ENCODE measurements around the gene RBBP7.

Gene RBBP7

DNA sequence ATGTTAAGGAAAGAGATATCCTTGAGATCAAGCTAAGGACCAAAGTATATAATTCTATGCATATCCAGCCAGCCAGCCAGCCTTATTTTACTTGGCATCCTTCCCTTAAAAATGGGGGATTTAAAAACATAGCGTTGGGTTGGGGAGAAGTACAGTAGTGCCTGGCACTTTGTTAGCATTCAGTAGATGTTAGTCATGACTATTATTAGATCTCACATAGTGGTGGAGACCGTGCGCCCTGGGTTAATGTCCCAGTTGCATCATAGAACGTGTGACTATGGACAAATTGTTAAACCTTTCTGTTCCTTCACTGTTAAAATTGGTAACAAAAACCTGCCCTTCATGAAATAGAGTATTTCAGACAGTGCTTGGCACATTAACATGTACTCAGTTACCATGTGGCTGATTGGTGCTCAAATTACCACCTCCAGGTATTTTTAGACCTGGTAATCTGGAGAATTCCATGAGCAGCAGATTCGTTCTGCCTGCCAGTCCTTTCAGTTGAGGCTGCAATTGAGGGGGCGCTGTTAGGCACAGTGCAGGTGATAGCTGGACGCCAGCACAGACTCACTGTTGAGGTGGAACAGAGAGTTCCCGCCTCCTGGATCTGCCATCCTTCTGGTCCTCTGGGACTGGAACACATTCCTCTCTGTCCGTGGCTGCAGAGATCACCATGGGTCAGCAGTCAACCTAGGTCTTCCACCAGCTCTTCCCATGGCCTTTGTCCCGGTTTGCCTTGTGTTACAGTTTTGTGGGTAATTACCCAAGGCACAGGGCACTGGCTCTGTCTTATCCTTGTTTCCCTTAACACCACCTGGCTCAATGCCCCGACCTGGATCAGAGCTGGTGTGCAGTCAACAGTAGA lies 31.7 kb downstream of the RBBP7 start:
- no peak for DNase-seq (ENCODE audit: low read depth)

DNA sequence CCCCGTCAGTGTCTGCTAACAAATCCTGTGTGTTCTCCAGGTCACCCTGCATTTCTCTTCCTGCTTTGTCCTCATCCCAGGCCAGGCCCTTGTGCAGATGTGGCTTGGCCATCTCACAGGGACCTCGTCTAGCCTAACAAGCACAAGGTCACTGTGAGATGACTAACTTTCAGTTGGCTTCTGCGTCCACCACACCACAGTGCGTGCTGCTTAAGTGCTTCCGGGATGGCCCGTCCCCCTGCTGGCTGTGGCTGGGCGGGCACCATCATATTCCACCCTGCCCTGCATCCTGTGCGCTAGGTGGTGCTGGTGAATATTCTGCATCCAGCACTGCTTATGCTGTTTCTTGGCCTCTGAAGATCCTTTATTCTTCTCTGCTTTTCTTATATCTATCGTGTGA lies 33.8 kb downstream of the RBBP7 start:
- DNase-seq (ENCODE audit: low read depth): peak; percentile 19
- TF ChIP-seq, protein P1, sequence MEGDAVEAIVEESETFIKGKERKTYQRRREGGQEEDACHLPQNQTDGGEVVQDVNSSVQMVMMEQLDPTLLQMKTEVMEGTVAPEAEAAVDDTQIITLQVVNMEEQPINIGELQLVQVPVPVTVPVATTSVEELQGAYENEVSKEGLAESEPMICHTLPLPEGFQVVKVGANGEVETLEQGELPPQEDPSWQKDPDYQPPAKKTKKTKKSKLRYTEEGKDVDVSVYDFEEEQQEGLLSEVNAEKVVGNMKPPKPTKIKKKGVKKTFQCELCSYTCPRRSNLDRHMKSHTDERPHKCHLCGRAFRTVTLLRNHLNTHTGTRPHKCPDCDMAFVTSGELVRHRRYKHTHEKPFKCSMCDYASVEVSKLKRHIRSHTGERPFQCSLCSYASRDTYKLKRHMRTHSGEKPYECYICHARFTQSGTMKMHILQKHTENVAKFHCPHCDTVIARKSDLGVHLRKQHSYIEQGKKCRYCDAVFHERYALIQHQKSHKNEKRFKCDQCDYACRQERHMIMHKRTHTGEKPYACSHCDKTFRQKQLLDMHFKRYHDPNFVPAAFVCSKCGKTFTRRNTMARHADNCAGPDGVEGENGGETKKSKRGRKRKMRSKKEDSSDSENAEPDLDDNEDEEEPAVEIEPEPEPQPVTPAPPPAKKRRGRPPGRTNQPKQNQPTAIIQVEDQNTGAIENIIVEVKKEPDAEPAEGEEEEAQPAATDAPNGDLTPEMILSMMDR (IDR thresholded peaks at IDR 0.05; ENCODE audit: low read depth, low read length): peak; percentile 19
- TF ChIP-seq, protein P2, sequence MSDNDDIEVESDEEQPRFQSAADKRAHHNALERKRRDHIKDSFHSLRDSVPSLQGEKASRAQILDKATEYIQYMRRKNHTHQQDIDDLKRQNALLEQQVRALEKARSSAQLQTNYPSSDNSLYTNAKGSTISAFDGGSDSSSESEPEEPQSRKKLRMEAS (IDR thresholded peaks at IDR 0.05; ENCODE audit: low read depth, low read length): no peak
- TF ChIP-seq POLR2A (IDR thresholded peaks at IDR 0.05; ENCODE audit: extremely low read depth, insufficient read length): no peak
- no peak overlapping the region for H3K4me3 ChIP-seq (ENCODE audit: low read depth, low read length)

More for the DNA sequence above, 31.7 kb downstream of the RBBP7 start:
- no peak for TF ChIP-seq MYC (IDR thresholded peaks at IDR 0.05; ENCODE audit: low read depth, low read length)
- TF ChIP-seq, protein P2 (IDR thresholded peaks at IDR 0.05; ENCODE audit: low read depth, low read length): no peak
- TF ChIP-seq, protein P1 (IDR thresholded peaks at IDR 0.05; ENCODE audit: low read depth, low read length): no peak
- TF ChIP-seq POLR2A (IDR thresholded peaks at IDR 0.05; ENCODE audit: extremely low read depth, insufficient read length): no peak
- no peak overlapping the region for H3K4me3 ChIP-seq (ENCODE audit: low read depth, low read length)

DNA sequence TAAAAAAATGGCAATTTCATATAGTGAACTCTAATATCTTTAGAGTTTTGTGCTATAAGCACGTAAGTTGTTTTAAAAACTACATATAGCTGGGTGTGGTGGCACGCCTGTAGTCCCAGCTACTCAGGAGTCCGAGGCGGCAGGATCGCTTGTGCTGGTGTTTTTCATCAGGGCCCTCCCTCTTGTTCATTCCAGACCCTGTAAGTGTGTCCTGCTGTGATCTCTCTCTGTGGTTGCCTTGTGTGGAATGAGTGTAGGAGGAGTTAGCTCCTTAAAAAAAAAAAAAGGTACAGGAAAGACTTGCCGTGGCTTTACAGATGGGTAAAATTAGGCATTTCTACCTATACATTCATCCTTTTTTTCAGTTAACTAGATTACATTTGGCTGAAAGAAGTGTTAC lies 35.4 kb downstream of the RBBP7 start:
- no peak overlapping the region for H3K4me3 ChIP-seq (ENCODE audit: low read depth, low read length)
- DNase-seq (ENCODE audit: low read depth): no peak
- TF ChIP-seq, protein P2 (IDR thresholded peaks at IDR 0.05; ENCODE audit: low read depth, low read length): no peak
- TF ChIP-seq POLR2A (IDR thresholded peaks at IDR 0.05; ENCODE audit: extremely low read depth, insufficient read length): no peak
- TF ChIP-seq, protein P1 (IDR thresholded peaks at IDR 0.05; ENCODE audit: low read depth, low read length): no peak
- no peak for TF ChIP-seq MYC (IDR thresholded peaks at IDR 0.05; ENCODE audit: low read depth, low read length)

DNA sequence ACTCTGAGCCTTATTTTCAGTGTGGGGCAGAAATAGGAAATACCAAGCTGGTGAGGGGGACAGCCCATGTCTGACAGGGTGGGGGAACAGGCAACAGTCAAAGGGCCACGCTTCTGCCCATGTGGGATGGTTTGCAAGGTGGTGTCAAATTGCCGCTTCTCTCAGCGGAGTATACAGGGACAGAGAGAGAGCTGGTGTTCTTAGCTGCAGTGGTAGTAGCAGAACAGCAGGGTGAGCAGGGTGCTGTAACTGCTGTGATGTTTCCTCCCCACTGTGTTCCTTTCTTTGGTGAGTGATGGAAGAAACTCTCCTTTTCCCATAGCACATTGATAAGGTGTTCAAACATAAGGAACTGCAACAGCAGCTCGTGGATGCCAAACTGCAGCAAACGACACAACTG lies 37.9 kb downstream of the RBBP7 start:
- DNase-seq (ENCODE audit: low read depth): no peak
- TF ChIP-seq, protein P2 (IDR thresholded peaks at IDR 0.05; ENCODE audit: low read depth, low read length): no peak
- TF ChIP-seq, protein P1 (IDR thresholded peaks at IDR 0.05; ENCODE audit: low read depth, low read length): no peak
- TF ChIP-seq MYC (IDR thresholded peaks at IDR 0.05; ENCODE audit: low read depth, low read length) (no peak), POLR2A (IDR thresholded peaks at IDR 0.05; ENCODE audit: extremely low read depth, insufficient read length) (no peak)
- no peak overlapping the region for H3K4me3 ChIP-seq (ENCODE audit: low read depth, low read length)

DNA sequence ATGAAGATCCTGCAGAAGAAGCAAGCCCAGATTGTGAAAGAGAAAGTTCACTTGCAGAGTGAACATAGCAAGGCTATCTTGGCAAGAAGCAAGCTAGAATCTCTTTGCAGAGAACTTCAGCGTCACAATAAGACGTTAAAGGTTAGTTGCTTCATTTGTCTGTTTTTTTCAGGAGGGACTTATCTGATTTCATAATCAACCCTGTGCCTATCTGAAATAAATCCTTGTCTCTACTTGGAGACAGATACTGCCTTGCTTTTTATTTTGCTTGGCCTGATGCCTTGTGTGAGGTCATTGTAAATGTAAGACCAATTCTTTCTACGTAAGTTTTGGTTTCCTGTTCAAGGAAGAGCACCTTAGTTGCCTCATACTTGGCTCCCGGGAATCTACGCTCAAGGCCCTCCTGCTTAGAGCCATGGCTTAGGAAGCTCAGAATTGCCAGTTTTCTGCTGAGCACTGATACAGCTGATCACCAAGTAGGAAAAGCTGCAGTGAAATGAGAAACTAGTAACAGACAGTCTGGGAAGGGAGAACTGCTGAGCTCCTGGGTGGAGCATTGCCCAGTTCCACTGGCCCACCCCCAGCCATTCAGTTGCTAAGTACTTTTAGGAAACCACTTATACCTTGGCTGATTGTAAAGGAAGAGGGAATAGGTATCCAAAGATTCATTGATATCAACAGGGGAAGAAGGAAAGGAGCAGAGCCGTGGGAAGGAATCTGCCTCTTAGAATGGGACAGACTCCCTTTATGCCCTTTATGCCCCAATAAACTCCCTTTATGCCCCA lies 41.8 kb downstream of the RBBP7 start:
- TF ChIP-seq, protein P2 (IDR thresholded peaks at IDR 0.05; ENCODE audit: low read depth, low read length): no peak
- TF ChIP-seq, protein P1 (IDR thresholded peaks at IDR 0.05; ENCODE audit: low read depth, low read length): no peak
- TF ChIP-seq MYC (IDR thresholded peaks at IDR 0.05; ENCODE audit: low read depth, low read length): no peak
- no peak for DNase-seq (ENCODE audit: low read depth)
- no peak overlapping the region for H3K4me3 ChIP-seq (ENCODE audit: low read depth, low read length)
